NT2/D1 (cell line): ENCODE measurements around the gene STX8.

Experiments used
- DNase-seq: peaks from one replicate; pipeline ENCODE4 v3.0.0-alpha.2; 2011; ENCODE audit warnings: low read depth, low spot score
- H3K27me3 ChIP-seq: 2 replicates; pipeline ENCODE4 v1.6.0; 2011; ENCODE audit warnings: mild to moderate bottlenecking; ENCODE audit not compliant: insufficient read length, insufficient read depth
- H3K36me3 ChIP-seq: 2 replicates; pipeline ENCODE4 v1.6.1; 2011; ENCODE audit warnings: mild to moderate bottlenecking, low read length, mixed read lengths; ENCODE audit not compliant: insufficient read depth, insufficient read length
- H3K4me1 ChIP-seq: 2 replicates; pipeline ENCODE4 v1.5.1; 2011; ENCODE audit not compliant: insufficient read depth, insufficient read length
- H3K4me3 ChIP-seq: 2 replicates; pipeline ENCODE4 v1.5.1; 2011; ENCODE audit warnings: low read depth; ENCODE audit not compliant: insufficient read length
- H3K9ac ChIP-seq: 2 replicates; pipeline ENCODE4 v1.6.0; 2011; ENCODE audit warnings: low read depth; ENCODE audit not compliant: insufficient read length
- H3K9me3 ChIP-seq: 2 replicates; pipeline ENCODE4 v1.5.1; 2011; ENCODE audit warnings: mild to moderate bottlenecking, low read length; ENCODE audit not compliant: insufficient read depth
- SUZ12 ChIP-seq: IDR thresholded peaks from 2 replicates; pipeline ENCODE4 v1.6.1; 2011; ENCODE audit not compliant: insufficient read length, insufficient read depth; ENCODE audit errors: extremely low read depth
- YY1 ChIP-seq: IDR thresholded peaks from 2 replicates; pipeline ENCODE4 v1.6.1; 2011; ENCODE audit not compliant: insufficient read length, insufficient read depth
- ZNF274 ChIP-seq: IDR thresholded peaks from 2 replicates; pipeline ENCODE4 v1.6.1; 2011; ENCODE audit warnings: mild to moderate bottlenecking, low read depth, low read length

STX8 gene

GRCh38 chr17:9521062-9521461 lies 54.6 kb downstream of the STX8 start:
- DNase-seq: no peak
- no peaks in the 10 kb centered on the region for H3K36me3 ChIP-seq
- TF ChIP-seq ZNF274 (no peak), SUZ12 (no peak), YY1 (no peak)
- H3K4me3 ChIP-seq: no peak overlapping the region
- no peak overlapping the region for H3K9ac ChIP-seq
- no peaks in the 10 kb centered on the region for H3K27me3 ChIP-seq
- H3K9me3 ChIP-seq: no peaks in the 10 kb centered on the region
- no peaks in the 10 kb centered on the region for H3K4me1 ChIP-seq

DNA sequence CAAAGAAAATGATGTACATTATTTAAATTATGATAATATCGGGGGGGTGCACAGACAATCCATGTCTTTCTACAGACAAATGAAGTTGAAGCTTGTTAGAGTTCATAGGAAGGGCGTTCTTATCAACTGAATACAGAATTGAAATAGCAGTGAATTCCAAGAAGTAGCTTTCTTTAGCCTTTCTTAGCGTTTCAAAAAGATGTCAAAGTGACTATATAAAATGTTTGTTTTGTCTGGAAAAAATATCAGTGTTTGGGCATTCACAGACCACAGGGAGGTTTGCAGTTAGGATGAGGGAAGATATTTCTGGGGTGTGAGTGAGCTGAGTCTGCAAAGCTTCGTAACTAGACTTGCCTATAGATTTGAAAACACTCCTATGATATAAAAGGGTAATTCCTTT lies 55.0 kb downstream of the STX8 start:
- no peaks in the 10 kb centered on the region for H3K4me1 ChIP-seq
- DNase-seq: no peak
- H3K36me3 ChIP-seq: no peaks in the 10 kb centered on the region
- H3K9ac ChIP-seq: no peak overlapping the region
- H3K27me3 ChIP-seq: no peaks in the 10 kb centered on the region
- no peaks in the 10 kb centered on the region for H3K9me3 ChIP-seq
- TF ChIP-seq YY1: no peak
- no peak for TF ChIP-seq ZNF274
- no peak for TF ChIP-seq SUZ12
- no peak overlapping the region for H3K4me3 ChIP-seq

DNA sequence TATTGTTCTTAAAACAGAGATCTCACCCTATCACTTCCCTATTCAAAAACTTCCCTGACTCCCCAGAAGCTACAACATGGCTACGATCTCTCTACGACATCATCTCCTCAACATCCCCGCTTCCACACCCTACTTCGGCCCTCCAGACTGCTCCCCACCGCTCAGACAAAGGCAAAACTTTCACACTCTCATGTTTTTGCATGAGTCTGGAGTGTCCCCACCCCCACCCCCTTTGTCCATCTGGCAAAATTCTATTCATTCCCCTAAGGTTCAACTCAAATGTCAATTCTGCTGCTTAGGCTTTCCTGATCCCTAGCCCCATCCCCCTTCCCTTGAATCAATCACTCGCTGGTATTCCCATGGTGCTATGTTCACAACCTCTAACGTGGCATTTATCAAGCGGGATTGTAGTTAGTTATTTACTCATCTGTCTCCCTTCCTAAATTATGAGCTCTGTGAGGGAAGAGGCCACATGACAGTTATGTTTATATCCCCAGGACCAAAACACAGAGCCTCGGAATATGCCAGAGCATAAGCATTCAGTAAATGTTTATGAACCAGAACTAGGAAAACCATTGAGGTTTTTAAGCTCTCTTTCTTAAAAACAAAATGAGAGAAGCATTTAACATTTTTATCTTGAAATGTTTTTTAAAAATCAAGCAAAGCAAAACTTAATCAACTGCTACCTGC lies 55.9 kb downstream of the STX8 start:
- no peaks in the 10 kb centered on the region for H3K36me3 ChIP-seq
- TF ChIP-seq YY1 (no peak), SUZ12 (no peak), ZNF274 (no peak)
- H3K9ac ChIP-seq: no peak overlapping the region
- no peaks in the 10 kb centered on the region for H3K27me3 ChIP-seq
- no peak overlapping the region for H3K4me3 ChIP-seq
- no peaks in the 10 kb centered on the region for H3K4me1 ChIP-seq
- DNase-seq: no peak
- no peaks in the 10 kb centered on the region for H3K9me3 ChIP-seq

GRCh38 chr17:9517396-9517795 lies 58.2 kb downstream of the STX8 start:
- H3K36me3 ChIP-seq: no peaks in the 10 kb centered on the region
- no peak overlapping the region for H3K9ac ChIP-seq
- DNase-seq: no peak
- no peaks in the 10 kb centered on the region for H3K27me3 ChIP-seq
- H3K4me3 ChIP-seq: no peak overlapping the region
- H3K4me1 ChIP-seq: no peaks in the 10 kb centered on the region
- no peak for TF ChIP-seq YY1
- no peak for TF ChIP-seq ZNF274
- TF ChIP-seq SUZ12: no peak
- H3K9me3 ChIP-seq: no peaks in the 10 kb centered on the region

DNA sequence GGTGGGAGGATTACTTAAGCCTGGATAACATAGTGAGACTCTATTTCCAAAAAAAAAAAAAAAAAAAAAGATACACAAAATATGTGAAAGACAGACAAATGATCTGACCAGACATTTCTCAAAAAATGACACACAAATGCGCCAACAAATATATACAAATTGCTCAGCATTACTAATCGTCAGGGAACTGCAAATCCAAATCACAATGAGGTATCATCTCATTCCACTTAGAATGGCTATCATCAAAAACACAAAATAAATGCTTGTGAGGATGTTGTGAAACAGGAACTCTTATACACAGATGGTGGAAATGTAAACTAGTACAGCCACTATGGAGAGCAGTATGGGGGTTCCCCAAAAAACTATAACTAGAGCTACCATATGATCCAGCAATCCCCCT lies 62.4 kb downstream of the STX8 start:
- no peak for TF ChIP-seq ZNF274
- no peak for TF ChIP-seq SUZ12
- TF ChIP-seq YY1: no peak
- DNase-seq: no peak
- H3K4me3 ChIP-seq: no peak overlapping the region
- H3K9me3 ChIP-seq: peaks cover 10% of the 10 kb centered on the region; the same call in 1 of the 2 replicates
- no peaks in the 10 kb centered on the region for H3K36me3 ChIP-seq
- H3K27me3 ChIP-seq: no peaks in the 10 kb centered on the region
- H3K4me1 ChIP-seq: no peaks in the 10 kb centered on the region
- H3K9ac ChIP-seq: no peak overlapping the region

DNA sequence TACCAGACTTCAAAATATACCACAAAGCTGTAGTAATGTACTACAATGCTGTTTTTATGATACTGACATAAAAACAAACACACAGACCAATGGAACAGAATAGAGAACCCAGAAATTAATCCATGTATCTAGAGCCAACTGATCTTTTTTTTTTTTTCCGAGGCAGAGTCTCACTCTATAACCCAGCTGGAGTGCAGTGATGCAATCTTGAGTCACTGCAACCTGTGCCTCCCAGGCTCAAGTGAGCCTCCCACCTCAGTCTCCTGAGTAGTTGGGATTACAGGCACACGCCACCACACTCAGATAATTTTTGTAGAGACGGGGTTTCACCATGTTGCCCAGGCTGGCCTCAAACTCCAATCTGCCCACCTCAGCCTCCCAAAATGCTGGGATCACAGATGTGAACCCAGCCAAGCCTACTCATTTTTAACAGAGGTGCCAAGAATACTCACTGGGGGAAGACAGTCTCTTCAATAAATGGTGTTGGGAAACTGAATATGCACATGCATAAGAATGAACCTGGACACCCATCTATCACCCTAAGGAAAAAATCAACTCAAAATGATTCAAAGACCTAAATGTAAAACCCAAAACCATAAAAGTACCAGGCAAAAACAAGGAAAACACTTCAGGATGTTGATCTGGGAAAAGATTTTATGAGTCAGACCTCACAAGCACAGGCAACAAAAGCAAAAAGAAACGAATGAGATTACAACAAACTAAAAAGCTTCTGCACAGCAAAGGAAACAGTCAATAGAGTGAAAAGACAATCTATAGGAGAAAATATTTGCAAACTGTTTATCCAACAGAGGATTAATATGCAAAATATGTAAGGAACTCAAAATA lies 63.1 kb downstream of the STX8 start:
- H3K9ac ChIP-seq: no peak overlapping the region
- peaks cover 10% of the 10 kb centered on the region; the same call in 1 of the 2 replicates for H3K9me3 ChIP-seq
- no peak overlapping the region for H3K4me3 ChIP-seq
- TF ChIP-seq YY1 (no peak), ZNF274 (no peak), SUZ12 (no peak)
- H3K27me3 ChIP-seq: no peaks in the 10 kb centered on the region
- H3K36me3 ChIP-seq: no peaks in the 10 kb centered on the region
- no peak for DNase-seq
- H3K4me1 ChIP-seq: no peaks in the 10 kb centered on the region

DNA sequence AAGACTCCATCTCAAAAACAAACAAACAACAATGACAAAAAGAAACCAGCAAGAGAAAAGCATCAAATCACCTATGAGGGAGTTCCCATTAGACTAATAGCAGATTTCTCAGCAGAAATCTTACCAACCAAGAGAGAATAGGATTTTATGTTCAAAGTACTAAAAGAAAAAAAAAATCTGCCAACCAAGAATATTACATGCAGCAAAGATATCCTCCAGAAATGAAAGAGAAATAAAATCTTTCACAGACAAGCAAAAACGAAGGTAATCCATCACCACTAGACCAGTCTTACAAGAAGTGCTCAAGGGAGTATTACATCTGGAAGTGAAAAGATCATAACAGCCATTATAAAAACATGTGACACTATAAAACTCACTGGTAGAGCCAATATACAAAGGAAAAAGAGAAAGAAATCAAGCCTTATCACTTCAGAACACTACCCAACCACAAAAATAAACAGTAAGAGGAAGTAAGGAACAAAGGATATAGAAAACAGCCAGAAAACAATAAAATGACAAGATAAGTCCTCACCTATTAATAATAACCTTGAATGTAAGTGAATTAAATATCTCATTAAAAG lies 66.3 kb downstream of the STX8 start:
- Histone ChIP-seq H3K36me3 (no peaks in the 10 kb centered on the region), H3K9me3 (peaks cover 10% of the 10 kb centered on the region; the same call in 1 of the 2 replicates), H3K9ac (no peak overlapping the region), H3K4me1 (no peaks in the 10 kb centered on the region), H3K27me3 (no peaks in the 10 kb centered on the region), H3K4me3 (no peak overlapping the region)
- no peak for TF ChIP-seq YY1
- no peak for TF ChIP-seq ZNF274
- no peak for TF ChIP-seq SUZ12
- DNase-seq: no peak
